Nephron (organoid): ENCODE data around the gene CDC25A.
A peak's percentile ranks its signal among the peaks of the same experiment; 100 is the strongest.

Source experiments
- H3K27ac Mint-ChIP-seq, 3 experiments: 2 replicates each; pipeline ENCODE4 v1.8.0; 2020; ENCODE audit warnings: mixed read lengths in 3 of 3, mild to moderate bottlenecking in 2 of 3, moderate library complexity in 1 of 3
- H3K27me3 Mint-ChIP-seq: 2 replicates; pipeline ENCODE4 v1.8.0; 2021; ENCODE audit warnings: low read depth, mild to moderate bottlenecking, moderate library complexity, mixed read lengths
- H3K36me3 Mint-ChIP-seq: 2 replicates; pipeline ENCODE4 v1.8.0; 2020; ENCODE audit warnings: low read depth, mixed read lengths
- H3K4me1 Mint-ChIP-seq: 2 replicates; pipeline ENCODE4 v1.8.0; 2020; ENCODE audit warnings: mixed read lengths
- H3K4me3 Mint-ChIP-seq, 3 experiments: 2 replicates each; pipeline ENCODE4 v1.8.0; 2020; ENCODE audit warnings: mild to moderate bottlenecking in 3 of 3, mixed read lengths in 3 of 3, moderate library complexity in 2 of 3
- H3K9me3 Mint-ChIP-seq: 2 replicates; pipeline ENCODE4 v1.8.0; 2020; ENCODE audit warnings: mixed read lengths
- TF ChIP-seq, protein P1 (sequence below), 3 experiments: fragments of 200-600 bp; sonication (generic); IDR thresholded peaks; one replicate each; pipeline ENCODE4 v1.5.0; 2021; ENCODE audit warnings: antibody characterized with exemption in 3 of 3; ENCODE audit not compliant: unreplicated experiment in 3 of 3

The CDC25A gene

DNA sequence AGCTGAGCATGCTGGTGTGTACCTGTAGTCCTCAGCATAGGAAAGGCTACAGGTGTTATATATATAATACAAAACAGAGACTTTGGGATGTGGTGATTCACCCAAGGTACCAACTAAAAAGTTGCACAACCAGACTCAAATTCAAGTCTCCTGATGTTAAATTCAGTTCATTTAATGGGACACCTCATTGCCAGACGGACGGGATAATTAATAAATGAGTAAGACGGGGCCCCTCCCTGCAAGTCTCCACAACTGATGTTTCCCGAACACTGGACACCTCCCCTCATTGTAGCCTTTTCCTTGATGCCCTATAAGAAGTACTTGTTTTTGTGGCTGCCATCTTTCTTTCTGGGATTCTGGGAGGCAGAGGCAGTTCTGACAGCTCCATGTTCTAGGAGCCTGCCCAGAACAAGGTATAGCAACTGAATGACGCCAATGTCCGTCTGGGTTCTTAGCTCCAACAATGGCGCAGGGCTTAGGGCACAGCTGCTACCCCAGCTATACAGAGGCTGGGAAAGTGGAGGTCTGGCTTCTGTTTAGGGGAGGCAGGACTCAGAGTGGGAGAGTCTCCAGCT, 50.7 kb downstream of the CDC25A start:
- TF ChIP-seq, protein P1, sequence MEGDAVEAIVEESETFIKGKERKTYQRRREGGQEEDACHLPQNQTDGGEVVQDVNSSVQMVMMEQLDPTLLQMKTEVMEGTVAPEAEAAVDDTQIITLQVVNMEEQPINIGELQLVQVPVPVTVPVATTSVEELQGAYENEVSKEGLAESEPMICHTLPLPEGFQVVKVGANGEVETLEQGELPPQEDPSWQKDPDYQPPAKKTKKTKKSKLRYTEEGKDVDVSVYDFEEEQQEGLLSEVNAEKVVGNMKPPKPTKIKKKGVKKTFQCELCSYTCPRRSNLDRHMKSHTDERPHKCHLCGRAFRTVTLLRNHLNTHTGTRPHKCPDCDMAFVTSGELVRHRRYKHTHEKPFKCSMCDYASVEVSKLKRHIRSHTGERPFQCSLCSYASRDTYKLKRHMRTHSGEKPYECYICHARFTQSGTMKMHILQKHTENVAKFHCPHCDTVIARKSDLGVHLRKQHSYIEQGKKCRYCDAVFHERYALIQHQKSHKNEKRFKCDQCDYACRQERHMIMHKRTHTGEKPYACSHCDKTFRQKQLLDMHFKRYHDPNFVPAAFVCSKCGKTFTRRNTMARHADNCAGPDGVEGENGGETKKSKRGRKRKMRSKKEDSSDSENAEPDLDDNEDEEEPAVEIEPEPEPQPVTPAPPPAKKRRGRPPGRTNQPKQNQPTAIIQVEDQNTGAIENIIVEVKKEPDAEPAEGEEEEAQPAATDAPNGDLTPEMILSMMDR (IDR thresholded peaks at IDR 0.05; ENCODE audit: unreplicated experiment in 3 of 3), result no peak
- Mint-ChIP-seq H3K4me1 (peaks cover 7% of the 10 kb centered on the region), H3K27me3 (peaks cover 4% of the 10 kb centered on the region), H3K4me3 (no peak overlapping the region), H3K27ac (no peak overlapping the region), H3K9me3 (no peaks in the 10 kb centered on the region), H3K36me3 (no peaks in the 10 kb centered on the region)

DNA sequence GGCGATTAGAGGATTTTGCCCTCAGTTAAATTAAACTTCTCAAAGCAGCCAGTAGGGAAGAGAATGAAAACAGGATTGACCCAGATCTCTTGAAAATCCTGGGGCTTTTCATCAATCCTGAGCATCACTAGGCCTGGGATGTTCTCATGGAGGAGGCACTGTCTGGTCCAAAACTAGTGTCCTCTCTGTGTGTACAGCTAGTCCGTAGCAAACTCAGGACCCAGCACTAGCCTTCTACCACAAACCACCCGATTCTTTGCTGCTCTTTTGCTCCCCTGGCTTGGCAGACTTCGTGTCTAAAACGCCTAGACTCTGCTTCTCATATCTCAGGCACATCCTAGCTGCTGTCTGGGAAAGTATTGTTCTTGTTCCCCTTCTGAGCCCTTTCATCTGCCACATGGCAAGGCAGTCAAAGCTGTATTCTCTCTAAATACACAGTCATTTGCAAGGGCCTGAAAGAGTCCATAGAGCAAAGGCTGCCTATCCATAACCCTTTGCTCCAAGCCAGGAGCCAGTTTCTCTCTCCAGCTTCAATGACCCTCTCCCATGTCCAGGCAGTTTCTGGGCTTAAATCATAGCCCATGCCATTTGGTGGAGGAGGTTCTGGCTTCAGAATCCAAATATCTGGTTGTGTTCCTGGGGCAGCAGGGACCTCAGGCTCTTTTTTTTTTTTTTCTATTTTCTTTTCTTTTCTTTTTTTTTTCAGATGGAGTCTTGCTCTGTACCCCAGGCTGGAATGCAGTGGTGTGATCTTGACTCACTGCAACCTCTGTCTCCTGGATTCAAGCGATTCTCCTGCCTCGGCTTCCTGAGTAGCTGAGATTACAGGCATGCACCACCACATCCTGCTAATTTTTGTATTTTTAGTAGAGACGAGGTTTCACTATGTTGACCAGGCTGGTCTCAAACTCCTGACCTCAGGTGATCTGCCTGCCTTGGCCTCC, 52.4 kb downstream of the CDC25A start:
- Mint-ChIP-seq H3K27ac (peak overlapping the region; percentile 31 to 68 (median 54)), H3K36me3 (no peaks in the 10 kb centered on the region), H3K4me3 (no peak overlapping the region), H3K27me3 (peaks cover 4% of the 10 kb centered on the region), H3K9me3 (no peaks in the 10 kb centered on the region), H3K4me1 (peaks cover 15% of the 10 kb centered on the region)
- TF ChIP-seq, protein P1 (IDR thresholded peaks at IDR 0.05; ENCODE audit: unreplicated experiment in 3 of 3), result no peak

DNA sequence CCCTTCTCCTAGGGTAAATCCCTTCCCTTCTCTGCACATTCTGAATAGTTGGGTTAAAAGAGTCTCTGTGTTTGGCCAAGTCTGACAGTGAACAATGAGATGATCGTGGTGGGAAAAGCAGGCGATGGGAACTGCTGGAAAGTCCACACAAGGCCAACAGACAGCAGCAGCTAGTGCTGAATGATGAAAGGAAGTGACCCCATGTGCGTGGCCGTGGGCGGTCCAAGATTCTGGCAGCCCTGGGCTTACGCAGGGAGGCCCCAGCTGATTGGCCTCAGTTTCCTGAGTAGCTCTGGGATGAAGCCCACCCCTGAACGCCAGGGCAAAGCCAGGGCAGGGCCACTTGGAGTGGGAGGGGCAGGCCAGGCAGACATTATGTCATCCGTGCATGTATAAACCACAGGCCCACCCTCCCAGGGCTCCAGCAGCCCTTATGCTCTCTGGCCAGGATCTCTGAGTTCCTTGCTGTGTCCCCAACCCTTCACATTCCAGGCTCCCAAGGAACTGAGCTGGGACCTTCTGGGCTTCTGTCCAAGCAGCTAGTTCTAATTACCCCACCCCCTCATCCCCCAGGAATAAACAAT, 57.8 kb downstream of the CDC25A start:
- TF ChIP-seq, protein P1 (IDR thresholded peaks at IDR 0.05; ENCODE audit: unreplicated experiment in 3 of 3), result no peak
- no peaks in the 10 kb centered on the region for H3K9me3 Mint-ChIP-seq
- peaks cover 25% of the 10 kb centered on the region for H3K4me1 Mint-ChIP-seq
- H3K27ac Mint-ChIP-seq, result peak overlapping the region; percentile 89 to 97 (median 91)
- H3K4me3 Mint-ChIP-seq, result peak overlapping the region in 2 of 3 experiments; percentile 2 to 12
- no peaks in the 10 kb centered on the region for H3K36me3 Mint-ChIP-seq
- no peaks in the 10 kb centered on the region for H3K27me3 Mint-ChIP-seq

DNA sequence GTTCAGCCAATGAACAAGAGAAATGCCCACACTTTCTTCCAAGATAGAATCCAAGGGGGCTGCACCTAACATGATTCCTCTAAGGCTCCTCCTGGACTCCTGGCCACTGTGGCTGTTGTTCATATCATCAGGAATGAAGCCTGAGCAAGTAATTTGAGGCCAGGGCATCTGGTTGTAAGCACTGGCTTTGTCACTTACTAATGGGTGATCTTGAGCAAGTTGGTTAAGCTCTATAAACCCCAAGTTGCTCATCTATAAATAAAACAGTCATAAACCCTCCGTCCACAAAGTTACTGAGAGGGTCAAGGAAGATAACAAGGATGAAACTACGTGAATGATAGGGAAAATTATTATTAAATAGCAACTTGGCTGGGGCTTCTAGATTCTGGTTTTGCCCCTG, 58.3 kb downstream of the CDC25A start:
- no peaks in the 10 kb centered on the region for H3K9me3 Mint-ChIP-seq
- no peaks in the 10 kb centered on the region for H3K36me3 Mint-ChIP-seq
- H3K4me3 Mint-ChIP-seq, result no peak overlapping the region
- no peaks in the 10 kb centered on the region for H3K27me3 Mint-ChIP-seq
- TF ChIP-seq, protein P1 (IDR thresholded peaks at IDR 0.05; ENCODE audit: unreplicated experiment in 3 of 3), result no peak
- peaks cover 25% of the 10 kb centered on the region for H3K4me1 Mint-ChIP-seq
- H3K27ac Mint-ChIP-seq, result peak overlapping the region; percentile 89 to 97 (median 91)

DNA sequence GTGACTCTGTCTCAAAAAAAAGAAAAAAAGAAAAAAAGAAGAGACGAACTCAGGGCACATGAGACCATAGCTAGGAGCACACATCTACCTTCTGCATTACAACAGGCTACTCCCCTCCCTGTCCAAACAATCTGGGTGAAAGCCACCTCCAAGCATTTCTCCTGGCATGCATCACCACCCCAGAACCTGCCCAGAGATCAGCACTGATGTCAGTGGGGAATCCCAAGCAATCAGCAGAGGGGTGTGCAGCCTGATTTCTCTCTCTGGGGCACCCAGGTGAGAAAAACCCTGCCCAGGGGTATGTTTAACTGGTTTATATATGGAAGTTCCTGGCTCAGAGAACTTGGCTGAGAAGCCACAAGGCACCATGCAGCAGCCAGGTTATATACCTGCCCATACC, 59.4 kb downstream of the CDC25A start:
- Mint-ChIP-seq H3K36me3 (no peaks in the 10 kb centered on the region), H3K4me1 (peaks cover 25% of the 10 kb centered on the region), H3K27ac (peak overlapping the region in 1 of 3 experiments; percentile 26), H3K4me3 (no peak overlapping the region), H3K27me3 (no peaks in the 10 kb centered on the region), H3K9me3 (no peaks in the 10 kb centered on the region)
- TF ChIP-seq, protein P1 (IDR thresholded peaks at IDR 0.05; ENCODE audit: unreplicated experiment in 3 of 3), result no peak
